ENCODE data around the gene LRP1B. TPM values are rescaled to one million over a fixed set of nuclear protein-coding genes. Genes with fewer than 3 reads are reported as not detected.

The LRP1B gene
- polyA plus RNA-seq, 1 donor from 2014 or later, result 12.7 TPM

DNA sequence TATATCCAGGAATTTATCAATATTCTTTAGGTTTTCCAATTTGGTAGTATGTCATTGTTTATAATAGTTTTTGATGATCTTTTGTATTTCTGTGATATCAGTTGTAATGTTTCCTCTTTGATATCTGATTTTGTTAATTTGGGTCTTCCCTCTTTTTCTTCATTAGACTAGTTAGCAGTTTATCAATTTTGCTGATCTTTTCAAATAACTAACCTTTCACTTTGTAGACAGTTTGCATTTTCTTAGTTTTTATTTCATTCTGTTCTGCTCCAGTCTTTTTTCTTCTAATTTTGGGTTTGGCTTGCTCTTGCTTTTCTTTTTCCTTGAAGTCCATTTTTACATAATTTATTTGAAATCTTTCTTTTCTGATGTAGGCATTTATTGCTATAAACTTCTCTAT, 824.4 kb downstream of the LRP1B start:
- H3K4me2 ChIP-seq (ENCODE audit: low read length), result no peak overlapping the region
- no peaks in the 10 kb centered on the region for H3K9me2 ChIP-seq (ENCODE audit: insufficient read depth, low read length)
- no peaks in the 10 kb centered on the region for H3K9me3 ChIP-seq (ENCODE audit: low read length)
- no peaks in the 10 kb centered on the region for H3K27me3 ChIP-seq (ENCODE audit: insufficient read depth, low read depth, low read length)
- no peaks in the 10 kb centered on the region for H3K36me3 ChIP-seq (ENCODE audit: insufficient read depth, low read length)
- H3K4me3 ChIP-seq (ENCODE audit: low read length), result no peak overlapping the region
- no peaks in the 10 kb centered on the region for H4K20me1 ChIP-seq (ENCODE audit: insufficient read depth)
- H3K79me2 ChIP-seq (replicated peaks; ENCODE audit: insufficient read depth, low read length), result no peaks in the 10 kb centered on the region
- no peak overlapping the region for H3K9ac ChIP-seq (ENCODE audit: low read length)
- no peak overlapping the region for H3K27ac ChIP-seq (ENCODE audit: low read length)
- H2AFZ ChIP-seq (ENCODE audit: low read depth, low read length), result no peak overlapping the region
- no peaks in the 10 kb centered on the region for H3F3A ChIP-seq (ENCODE audit: insufficient read depth, low read length, poor library complexity, severe bottlenecking)
- TF ChIP-seq TAF1 (IDR thresholded peaks at IDR 0.05; ENCODE audit: low read depth), result no peak
- no peak for TF ChIP-seq MXI1 (conservative IDR thresholded peaks at IDR 0.05; ENCODE audit: poor library complexity, severe bottlenecking)
- no peak for TF ChIP-seq POLR2AphosphoS5 (IDR thresholded peaks at IDR 0.05)
- TF ChIP-seq EP300 (conservative IDR thresholded peaks at IDR 0.05; ENCODE audit: poor library complexity, severe bottlenecking), result no peak
- no peak for TF ChIP-seq SMC3 (conservative IDR thresholded peaks at IDR 0.05; ENCODE audit: poor library complexity)
- TF ChIP-seq EZH2 (IDR thresholded peaks at IDR 0.05; ENCODE audit: borderline replicate concordance, insufficient read depth, low read length, poor library complexity, severe bottlenecking), result no peak

DNA sequence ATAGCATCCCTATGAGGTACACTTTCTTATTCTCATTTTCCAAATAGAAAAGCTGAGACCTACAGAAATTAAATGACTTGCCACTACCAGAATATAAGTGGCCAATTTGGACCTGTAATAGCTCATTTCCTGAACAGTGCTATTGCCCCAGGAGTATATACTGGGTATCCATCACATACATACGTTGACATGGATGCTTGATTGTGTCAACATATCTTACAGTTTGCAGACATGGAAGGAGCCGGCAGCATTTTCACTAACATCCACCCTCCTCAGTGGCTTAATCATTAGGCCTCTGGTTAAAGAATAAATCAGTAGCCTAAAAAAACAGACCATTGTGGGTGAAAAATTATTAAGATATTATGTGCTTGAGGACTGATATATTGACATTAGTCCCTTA, 829.3 kb downstream of the LRP1B start:
- Histone ChIP-seq H3K9ac (ENCODE audit: low read length) (no peak overlapping the region), H3K9me3 (ENCODE audit: low read length) (no peaks in the 10 kb centered on the region), H3K36me3 (ENCODE audit: insufficient read depth, low read length) (no peaks in the 10 kb centered on the region), H3K27me3 (ENCODE audit: insufficient read depth, low read depth, low read length) (no peaks in the 10 kb centered on the region), H3K9me2 (ENCODE audit: insufficient read depth, low read length) (no peaks in the 10 kb centered on the region), H3K27ac (ENCODE audit: low read length) (no peak overlapping the region), H3K4me3 (ENCODE audit: low read length) (no peak overlapping the region), H3F3A (ENCODE audit: insufficient read depth, low read length, poor library complexity, severe bottlenecking) (no peaks in the 10 kb centered on the region), H2AFZ (ENCODE audit: low read depth, low read length) (no peak overlapping the region), H4K20me1 (ENCODE audit: insufficient read depth) (no peaks in the 10 kb centered on the region), H3K4me2 (ENCODE audit: low read length) (no peak overlapping the region), H3K79me2 (replicated peaks; ENCODE audit: insufficient read depth, low read length) (no peaks in the 10 kb centered on the region)
- TF ChIP-seq POLR2AphosphoS5 (IDR thresholded peaks at IDR 0.05) (no peak), MXI1 (conservative IDR thresholded peaks at IDR 0.05; ENCODE audit: poor library complexity, severe bottlenecking) (no peak)
- TF ChIP-seq, protein P1, sequence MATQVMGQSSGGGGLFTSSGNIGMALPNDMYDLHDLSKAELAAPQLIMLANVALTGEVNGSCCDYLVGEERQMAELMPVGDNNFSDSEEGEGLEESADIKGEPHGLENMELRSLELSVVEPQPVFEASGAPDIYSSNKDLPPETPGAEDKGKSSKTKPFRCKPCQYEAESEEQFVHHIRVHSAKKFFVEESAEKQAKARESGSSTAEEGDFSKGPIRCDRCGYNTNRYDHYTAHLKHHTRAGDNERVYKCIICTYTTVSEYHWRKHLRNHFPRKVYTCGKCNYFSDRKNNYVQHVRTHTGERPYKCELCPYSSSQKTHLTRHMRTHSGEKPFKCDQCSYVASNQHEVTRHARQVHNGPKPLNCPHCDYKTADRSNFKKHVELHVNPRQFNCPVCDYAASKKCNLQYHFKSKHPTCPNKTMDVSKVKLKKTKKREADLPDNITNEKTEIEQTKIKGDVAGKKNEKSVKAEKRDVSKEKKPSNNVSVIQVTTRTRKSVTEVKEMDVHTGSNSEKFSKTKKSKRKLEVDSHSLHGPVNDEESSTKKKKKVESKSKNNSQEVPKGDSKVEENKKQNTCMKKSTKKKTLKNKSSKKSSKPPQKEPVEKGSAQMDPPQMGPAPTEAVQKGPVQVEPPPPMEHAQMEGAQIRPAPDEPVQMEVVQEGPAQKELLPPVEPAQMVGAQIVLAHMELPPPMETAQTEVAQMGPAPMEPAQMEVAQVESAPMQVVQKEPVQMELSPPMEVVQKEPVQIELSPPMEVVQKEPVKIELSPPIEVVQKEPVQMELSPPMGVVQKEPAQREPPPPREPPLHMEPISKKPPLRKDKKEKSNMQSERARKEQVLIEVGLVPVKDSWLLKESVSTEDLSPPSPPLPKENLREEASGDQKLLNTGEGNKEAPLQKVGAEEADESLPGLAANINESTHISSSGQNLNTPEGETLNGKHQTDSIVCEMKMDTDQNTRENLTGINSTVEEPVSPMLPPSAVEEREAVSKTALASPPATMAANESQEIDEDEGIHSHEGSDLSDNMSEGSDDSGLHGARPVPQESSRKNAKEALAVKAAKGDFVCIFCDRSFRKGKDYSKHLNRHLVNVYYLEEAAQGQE (IDR thresholded peaks at IDR 0.05; ENCODE audit: borderline replicate concordance), result no peak

DNA sequence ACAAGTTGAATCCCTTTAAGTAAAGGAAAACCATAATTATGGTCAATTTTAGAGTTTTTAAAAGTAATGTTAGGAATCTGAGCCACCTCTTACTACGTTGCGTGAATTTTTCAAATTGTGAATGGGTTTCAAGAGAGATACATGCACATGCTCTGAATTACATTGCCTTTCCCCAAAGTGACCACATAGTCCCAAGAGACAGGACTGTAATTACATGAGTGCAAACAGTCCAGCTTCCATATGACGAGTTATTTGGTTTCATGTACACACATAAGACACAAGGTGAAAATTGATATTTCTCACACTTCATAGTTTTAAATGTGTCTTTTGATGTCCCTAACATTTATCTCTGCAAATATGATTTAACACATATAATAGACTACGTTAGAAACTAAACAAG, 850.8 kb downstream of the LRP1B start:
- TF ChIP-seq, protein P2, sequence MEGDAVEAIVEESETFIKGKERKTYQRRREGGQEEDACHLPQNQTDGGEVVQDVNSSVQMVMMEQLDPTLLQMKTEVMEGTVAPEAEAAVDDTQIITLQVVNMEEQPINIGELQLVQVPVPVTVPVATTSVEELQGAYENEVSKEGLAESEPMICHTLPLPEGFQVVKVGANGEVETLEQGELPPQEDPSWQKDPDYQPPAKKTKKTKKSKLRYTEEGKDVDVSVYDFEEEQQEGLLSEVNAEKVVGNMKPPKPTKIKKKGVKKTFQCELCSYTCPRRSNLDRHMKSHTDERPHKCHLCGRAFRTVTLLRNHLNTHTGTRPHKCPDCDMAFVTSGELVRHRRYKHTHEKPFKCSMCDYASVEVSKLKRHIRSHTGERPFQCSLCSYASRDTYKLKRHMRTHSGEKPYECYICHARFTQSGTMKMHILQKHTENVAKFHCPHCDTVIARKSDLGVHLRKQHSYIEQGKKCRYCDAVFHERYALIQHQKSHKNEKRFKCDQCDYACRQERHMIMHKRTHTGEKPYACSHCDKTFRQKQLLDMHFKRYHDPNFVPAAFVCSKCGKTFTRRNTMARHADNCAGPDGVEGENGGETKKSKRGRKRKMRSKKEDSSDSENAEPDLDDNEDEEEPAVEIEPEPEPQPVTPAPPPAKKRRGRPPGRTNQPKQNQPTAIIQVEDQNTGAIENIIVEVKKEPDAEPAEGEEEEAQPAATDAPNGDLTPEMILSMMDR (IDR thresholded peaks at IDR 0.05; ENCODE audit: poor library complexity, severe bottlenecking), result no peak
- TF ChIP-seq EP300 (conservative IDR thresholded peaks at IDR 0.05; ENCODE audit: poor library complexity, severe bottlenecking) (no peak), SMC3 (conservative IDR thresholded peaks at IDR 0.05; ENCODE audit: poor library complexity) (no peak), MXI1 (conservative IDR thresholded peaks at IDR 0.05; ENCODE audit: poor library complexity, severe bottlenecking) (no peak), RAD21 (conservative IDR thresholded peaks at IDR 0.05) (no peak), TAF1 (IDR thresholded peaks at IDR 0.05; ENCODE audit: low read depth) (no peak), EZH2 (IDR thresholded peaks at IDR 0.05; ENCODE audit: borderline replicate concordance, insufficient read depth, low read length, poor library complexity, severe bottlenecking) (no peak), POLR2AphosphoS5 (IDR thresholded peaks at IDR 0.05) (no peak)
- TF ChIP-seq, protein P1 (IDR thresholded peaks at IDR 0.05; ENCODE audit: borderline replicate concordance), result no peak
- Histone ChIP-seq H3K4me3 (ENCODE audit: low read length) (no peak overlapping the region), H3K9me3 (ENCODE audit: low read length) (no peaks in the 10 kb centered on the region), H3K9me2 (ENCODE audit: insufficient read depth, low read length) (no peaks in the 10 kb centered on the region), H3K36me3 (ENCODE audit: insufficient read depth, low read length) (no peaks in the 10 kb centered on the region), H3K79me2 (replicated peaks; ENCODE audit: insufficient read depth, low read length) (no peaks in the 10 kb centered on the region), H3K9ac (ENCODE audit: low read length) (no peak overlapping the region), H3K4me2 (ENCODE audit: low read length) (no peak overlapping the region), H2AFZ (ENCODE audit: low read depth, low read length) (no peak overlapping the region), H3K27ac (ENCODE audit: low read length) (no peak overlapping the region), H4K20me1 (ENCODE audit: insufficient read depth) (no peaks in the 10 kb centered on the region), H3K27me3 (ENCODE audit: insufficient read depth, low read depth, low read length) (no peaks in the 10 kb centered on the region), H3F3A (ENCODE audit: insufficient read depth, low read length, poor library complexity, severe bottlenecking) (no peaks in the 10 kb centered on the region)

Measured in neural cell (in vitro differentiated cells).